ENCODE results near the gene IQSEC1. TPM values are rescaled to one million over a fixed set of nuclear protein-coding genes. Genes with fewer than 3 reads are reported as not detected.

The IQSEC1 gene
- polyA plus RNA-seq, 2 of the 4 experiments (the other 2 are of a cell fraction): 3.7 to 10.7 TPM

GRCh38 chr3:13062647-13063046 is 10.6 kb downstream of the IQSEC1 start:
- ChIA-PET CTCF (interaction anchor here (0.6 to 1.6 kb wide), 2 partner anchors 29 to 391 kb away, joined by 3 to 4 read pairs; no protein-coding TSS in a partner anchor), POLR2A (no interaction called here)
- no peaks in the 10 kb centered on the region for H3K9me3 ChIP-seq
- TF ChIP-seq REST (IDR thresholded peaks at IDR 0.05) (no peak), KDM1A (IDR thresholded peaks at IDR 0.05; ENCODE audit: low read depth) (no peak), NFE2L2 (conservative IDR thresholded peaks at IDR 0.05; ENCODE audit: low read length) (no peak), CBX8 (IDR thresholded peaks at IDR 0.05) (no peak), CHD4 (IDR thresholded peaks at IDR 0.05; ENCODE audit: borderline replicate concordance) (no peak), ZSCAN20 (CRISPR knock-in tag; IDR thresholded peaks at IDR 0.05) (no peak), MYC (IDR thresholded peaks at IDR 0.05; ENCODE audit: borderline replicate concordance, low read length) (no peak), SREBF2 (IDR thresholded peaks at IDR 0.05) (no peak), BCL3 (IDR thresholded peaks at IDR 0.05) (no peak)
- ATAC-seq (no peak), FAIRE-seq (no peak), DNase-seq (ENCODE audit: low read depth in 1 of 2, low spot score in 1 of 2) (no peak)
- no peak overlapping the region for H3K27ac ChIP-seq
- 74% methylated on average over 12 of the region's 12 CpGs for WGBS (ENCODE audit: missing lambda C conversion rate)
- no peaks in the 10 kb centered on the region for H3K4me1 ChIP-seq
- H3K4me2 ChIP-seq: no peak overlapping the region
- H3K4me3 ChIP-seq: no peak overlapping the region

GRCh38 chr3:13060341-13060910 is 12.8 kb downstream of the IQSEC1 start:
- Histone ChIP-seq H3K4me2 (no peak overlapping the region), H3K4me3 (no peak overlapping the region), H3K27ac (no peak overlapping the region), H3K9me3 (no peaks in the 10 kb centered on the region), H3K4me1 (no peaks in the 10 kb centered on the region)
- ATAC-seq: no peak
- ChIA-PET POLR2A (no interaction called here), CTCF (no interaction called here)
- WGBS (ENCODE audit: missing lambda C conversion rate): 86% methylated on average over 11 of the region's 16 CpGs
- DNase-seq (ENCODE audit: low read depth in 1 of 2, low spot score in 1 of 2): no peak
- TF ChIP-seq ZC3H11A (IDR thresholded peaks at IDR 0.05) (no peak), ESRRA (IDR thresholded peaks at IDR 0.05; ENCODE audit: borderline replicate concordance, low read length) (no peak), MAX (IDR thresholded peaks at IDR 0.05) (no peak), FOSB (CRISPR knock-in tag; IDR thresholded peaks at IDR 0.05) (no peak), ATOH8 (CRISPR knock-in tag; IDR thresholded peaks at IDR 0.05; ENCODE audit: low read depth) (no peak), RCOR1 (IDR thresholded peaks at IDR 0.05; ENCODE audit: low read depth, low read length) (no peak), BHLHE40 (IDR thresholded peaks at IDR 0.05; ENCODE audit: low read depth, low read length) (no peak), JUNB (IDR thresholded peaks at IDR 0.05) (no peak), KDM1A (IDR thresholded peaks at IDR 0.05; ENCODE audit: low read depth) (no peak), EHMT2 (IDR thresholded peaks at IDR 0.05; ENCODE audit: low read depth) (no peak), SMC3 (IDR thresholded peaks at IDR 0.05) (no peak), FOSL2 (IDR thresholded peaks at IDR 0.05) (no peak), FOSL2 (CRISPR knock-in tag; IDR thresholded peaks at IDR 0.05) (no peak)
- TF ChIP-seq, protein P1, sequence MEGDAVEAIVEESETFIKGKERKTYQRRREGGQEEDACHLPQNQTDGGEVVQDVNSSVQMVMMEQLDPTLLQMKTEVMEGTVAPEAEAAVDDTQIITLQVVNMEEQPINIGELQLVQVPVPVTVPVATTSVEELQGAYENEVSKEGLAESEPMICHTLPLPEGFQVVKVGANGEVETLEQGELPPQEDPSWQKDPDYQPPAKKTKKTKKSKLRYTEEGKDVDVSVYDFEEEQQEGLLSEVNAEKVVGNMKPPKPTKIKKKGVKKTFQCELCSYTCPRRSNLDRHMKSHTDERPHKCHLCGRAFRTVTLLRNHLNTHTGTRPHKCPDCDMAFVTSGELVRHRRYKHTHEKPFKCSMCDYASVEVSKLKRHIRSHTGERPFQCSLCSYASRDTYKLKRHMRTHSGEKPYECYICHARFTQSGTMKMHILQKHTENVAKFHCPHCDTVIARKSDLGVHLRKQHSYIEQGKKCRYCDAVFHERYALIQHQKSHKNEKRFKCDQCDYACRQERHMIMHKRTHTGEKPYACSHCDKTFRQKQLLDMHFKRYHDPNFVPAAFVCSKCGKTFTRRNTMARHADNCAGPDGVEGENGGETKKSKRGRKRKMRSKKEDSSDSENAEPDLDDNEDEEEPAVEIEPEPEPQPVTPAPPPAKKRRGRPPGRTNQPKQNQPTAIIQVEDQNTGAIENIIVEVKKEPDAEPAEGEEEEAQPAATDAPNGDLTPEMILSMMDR (IDR thresholded peaks at IDR 0.05): no peak
- TF ChIP-seq, protein P2, sequence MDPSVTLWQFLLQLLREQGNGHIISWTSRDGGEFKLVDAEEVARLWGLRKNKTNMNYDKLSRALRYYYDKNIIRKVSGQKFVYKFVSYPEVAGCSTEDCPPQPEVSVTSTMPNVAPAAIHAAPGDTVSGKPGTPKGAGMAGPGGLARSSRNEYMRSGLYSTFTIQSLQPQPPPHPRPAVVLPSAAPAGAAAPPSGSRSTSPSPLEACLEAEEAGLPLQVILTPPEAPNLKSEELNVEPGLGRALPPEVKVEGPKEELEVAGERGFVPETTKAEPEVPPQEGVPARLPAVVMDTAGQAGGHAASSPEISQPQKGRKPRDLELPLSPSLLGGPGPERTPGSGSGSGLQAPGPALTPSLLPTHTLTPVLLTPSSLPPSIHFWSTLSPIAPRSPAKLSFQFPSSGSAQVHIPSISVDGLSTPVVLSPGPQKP (IDR thresholded peaks at IDR 0.05; ENCODE audit: low read depth, low read length): no peak
- no peak for FAIRE-seq

Data from A549 (cell line).